ENCODE data around the gene SYNDIG1. TPM values are rescaled to one million over a fixed set of nuclear protein-coding genes. Genes with fewer than 3 reads are reported as not detected.

The SYNDIG1 gene
- total RNA-seq, 1 experiment from 2014 or later: 5.4 TPM

GRCh38 chr20:24431279-24432045 lies 38.0 kb upstream of the SYNDIG1 start:
- Histone ChIP-seq H3K27me3 (ENCODE audit: insufficient read depth, low read length) (no peaks in the 10 kb centered on the region), H3K27ac (ENCODE audit: insufficient read length, low read depth, low read length) (no peak overlapping the region), H3K4me2 (ENCODE audit: insufficient read depth, insufficient read length, low read length) (no peak overlapping the region), H2AK5ac (ENCODE audit: insufficient read length, low read length) (no peak overlapping the region), H4K5ac (ENCODE audit: insufficient read length, low read depth, low read length) (no peak overlapping the region), H3K18ac (ENCODE audit: insufficient read length, low read depth, low read length) (no peak overlapping the region), H2BK12ac (ENCODE audit: insufficient read length, low read depth, low read length) (no peak overlapping the region), H4K8ac (replicated peaks; ENCODE audit: insufficient read length, low read depth, low read length) (no peak overlapping the region), H4K91ac (ENCODE audit: insufficient read length, low read depth, low read length) (no peak overlapping the region), H3K56ac (ENCODE audit: insufficient read length, low read depth, low read length) (no peak overlapping the region), H2BK20ac (ENCODE audit: low read depth, low read length, poor library complexity, severe bottlenecking) (no peak overlapping the region), H3K4me1 (ENCODE audit: insufficient read depth, low read length) (no peaks in the 10 kb centered on the region), H3K9ac (ENCODE audit: extremely low read depth, insufficient read length, low read length) (no peak overlapping the region), H3K9me3 (ENCODE audit: control insufficient read depth, low read depth, low read length) (no peaks in the 10 kb centered on the region), H2BK5ac (ENCODE audit: insufficient read length, low read length) (no peak overlapping the region), H2AFZ (ENCODE audit: low read length) (no peak overlapping the region), H3K79me2 (ENCODE audit: insufficient read depth, low read length) (no peaks in the 10 kb centered on the region), H3T11ph (ENCODE audit: low read length) (no peak overlapping the region), H2BK15ac (ENCODE audit: low read depth, low read length) (no peak overlapping the region), H3K79me1 (ENCODE audit: insufficient read depth, low read depth, low read length, poor library complexity, severe bottlenecking) (no peaks in the 10 kb centered on the region), H3K4ac (ENCODE audit: low read depth, low read length) (no peak overlapping the region; the same call in 1 of the 2 replicates), H4K20me1 (ENCODE audit: control insufficient read depth, insufficient read depth, insufficient read length) (no peaks in the 10 kb centered on the region), H3K23me2 (ENCODE audit: insufficient read length, low read depth, low read length, poor library complexity, severe bottlenecking) (peaks cover 6% of the 10 kb centered on the region), H2BK120ac (ENCODE audit: low read depth, low read length, poor library complexity, severe bottlenecking) (peak overlapping the region; percentile 61), H3K23ac (ENCODE audit: insufficient read length, low read depth, low read length) (no peak overlapping the region), H3K14ac (ENCODE audit: insufficient read depth, low read length) (peak overlapping the region; percentile 71; the same call in 1 of the 2 replicates)
- peaks cover 11 to 26% of the 10 kb centered on the region in 2 experiments for H3K4me1 Mint-ChIP-seq
- H3K27me3 Mint-ChIP-seq (ENCODE audit: low read depth): no peaks in the 10 kb centered on the region
- peak overlapping the region in 1 of 3 experiments; percentile 27; a peak in 1 of 7 replicates for H3K27ac Mint-ChIP-seq
- TF ChIP-seq CTCF (conservative IDR thresholded peaks at IDR 0.05): no peak
- no peaks in the 10 kb centered on the region for H3K36me3 Mint-ChIP-seq (ENCODE audit: insufficient read depth in 1 of 3, low read depth in 3 of 3)
- no peak overlapping the region for H3K4me3 Mint-ChIP-seq
- H3K9me3 Mint-ChIP-seq: peaks cover 0 to 3% of the 10 kb centered on the region in 2 experiments; a peak in 1 of 5 replicates
- WGBS (ENCODE audit: extremely low coverage, insufficient read length, low lambda C conversion rate): no CpG with 5 or more reads among the region's 6 CpGs
- no peak for DNase-seq
